ENCODE measurements around the gene BEGAIN.

Gene BEGAIN

GRCh38 chr14:100568998-100569733 is 18.1 kb downstream of the BEGAIN start:
- DNase-seq (ENCODE audit: insufficient read length) (no peak), FAIRE-seq (no peak)
- TF ChIP-seq POLR2A (IDR thresholded peaks at IDR 0.05; ENCODE audit: low read depth, low read length) (no peak), TAF1 (IDR thresholded peaks at IDR 0.05; ENCODE audit: borderline replicate concordance, low read depth, low read length) (no peak), POLR2AphosphoS5 (IDR thresholded peaks at IDR 0.05; ENCODE audit: low read depth, low read length) (no peak)

- DNase-seq (ENCODE audit: insufficient read length) (no peak), FAIRE-seq (no peak)
- TF ChIP-seq POLR2AphosphoS5 (IDR thresholded peaks at IDR 0.05; ENCODE audit: low read depth, low read length) (no peak), POLR2A (IDR thresholded peaks at IDR 0.05; ENCODE audit: low read depth, low read length) (no peak), TAF1 (IDR thresholded peaks at IDR 0.05; ENCODE audit: borderline replicate concordance, low read depth, low read length) (no peak)
These were observed 18.8 kb downstream of the BEGAIN start for GRCh38 chr14:100568164-100568997.

GRCh38 chr14:100567877-100568163 is 19.4 kb downstream of the BEGAIN start:
- no peak for TF ChIP-seq POLR2A (IDR thresholded peaks at IDR 0.05; ENCODE audit: low read depth, low read length)
- TF ChIP-seq POLR2AphosphoS5 (IDR thresholded peaks at IDR 0.05; ENCODE audit: low read depth, low read length): no peak
- no peak for TF ChIP-seq TAF1 (IDR thresholded peaks at IDR 0.05; ENCODE audit: borderline replicate concordance, low read depth, low read length)
- DNase-seq (ENCODE audit: insufficient read length) (no peak), FAIRE-seq (no peak)

GRCh38 chr14:100567009-100567876 is 20.0 kb downstream of the BEGAIN start:
- DNase-seq (ENCODE audit: insufficient read length) (no peak), FAIRE-seq (no peak)
- TF ChIP-seq TAF1 (IDR thresholded peaks at IDR 0.05; ENCODE audit: borderline replicate concordance, low read depth, low read length) (no peak), POLR2A (IDR thresholded peaks at IDR 0.05; ENCODE audit: low read depth, low read length) (no peak), POLR2AphosphoS5 (IDR thresholded peaks at IDR 0.05; ENCODE audit: low read depth, low read length) (no peak)

- TF ChIP-seq POLR2AphosphoS5 (IDR thresholded peaks at IDR 0.05; ENCODE audit: low read depth, low read length) (no peak), TAF1 (IDR thresholded peaks at IDR 0.05; ENCODE audit: borderline replicate concordance, low read depth, low read length) (no peak), POLR2A (IDR thresholded peaks at IDR 0.05; ENCODE audit: low read depth, low read length) (no peak)
- no peak for DNase-seq (ENCODE audit: insufficient read length)
- FAIRE-seq: no peak
These were observed 20.6 kb downstream of the BEGAIN start for GRCh38 chr14:100566586-100566985.

GRCh38 chr14:100566119-100566518 is 21.1 kb downstream of the BEGAIN start:
- TF ChIP-seq POLR2AphosphoS5 (IDR thresholded peaks at IDR 0.05; ENCODE audit: low read depth, low read length) (no peak), TAF1 (IDR thresholded peaks at IDR 0.05; ENCODE audit: borderline replicate concordance, low read depth, low read length) (no peak), POLR2A (IDR thresholded peaks at IDR 0.05; ENCODE audit: low read depth, low read length) (no peak)
- no peak for DNase-seq (ENCODE audit: insufficient read length)
- no peak for FAIRE-seq

- TF ChIP-seq POLR2AphosphoS5 (IDR thresholded peaks at IDR 0.05; ENCODE audit: low read depth, low read length) (no peak), TAF1 (IDR thresholded peaks at IDR 0.05; ENCODE audit: borderline replicate concordance, low read depth, low read length) (no peak), POLR2A (IDR thresholded peaks at IDR 0.05; ENCODE audit: low read depth, low read length) (no peak)
- DNase-seq (ENCODE audit: insufficient read length): no peak
- FAIRE-seq: no peak
These were observed 21.6 kb downstream of the BEGAIN start for GRCh38 chr14:100565650-100566049.

- no peak for DNase-seq (ENCODE audit: insufficient read length)
- TF ChIP-seq TAF1 (IDR thresholded peaks at IDR 0.05; ENCODE audit: borderline replicate concordance, low read depth, low read length): no peak
- no peak for TF ChIP-seq POLR2A (IDR thresholded peaks at IDR 0.05; ENCODE audit: low read depth, low read length)
- no peak for TF ChIP-seq POLR2AphosphoS5 (IDR thresholded peaks at IDR 0.05; ENCODE audit: low read depth, low read length)
- no peak for FAIRE-seq
These were observed 22.7 kb downstream of the BEGAIN start for GRCh38 chr14:100564512-100564911.

- FAIRE-seq: no peak
- TF ChIP-seq TAF1 (IDR thresholded peaks at IDR 0.05; ENCODE audit: borderline replicate concordance, low read depth, low read length) (no peak), POLR2AphosphoS5 (IDR thresholded peaks at IDR 0.05; ENCODE audit: low read depth, low read length) (no peak)
- DNase-seq (ENCODE audit: insufficient read length): no peak
These were observed 24.5 kb downstream of the BEGAIN start for GRCh38 chr14:100562751-100563150.

GRCh38 chr14:100561005-100561404 is 26.2 kb downstream of the BEGAIN start:
- DNase-seq (ENCODE audit: insufficient read length) (no peak), FAIRE-seq (no peak)
- TF ChIP-seq POLR2A (IDR thresholded peaks at IDR 0.05; ENCODE audit: low read depth, low read length) (no peak), POLR2AphosphoS5 (IDR thresholded peaks at IDR 0.05; ENCODE audit: low read depth, low read length) (no peak), TAF1 (IDR thresholded peaks at IDR 0.05; ENCODE audit: borderline replicate concordance, low read depth, low read length) (no peak)

GRCh38 chr14:100560471-100560870 is 26.7 kb downstream of the BEGAIN start:
- no peak for TF ChIP-seq POLR2A (IDR thresholded peaks at IDR 0.05; ENCODE audit: low read depth, low read length)
- no peak for TF ChIP-seq POLR2AphosphoS5 (IDR thresholded peaks at IDR 0.05; ENCODE audit: low read depth, low read length)
- TF ChIP-seq TAF1 (IDR thresholded peaks at IDR 0.05; ENCODE audit: borderline replicate concordance, low read depth, low read length): no peak
- no peak for FAIRE-seq
- DNase-seq (ENCODE audit: insufficient read length): no peak

Measured in GM12892 (cell line).